Cortex of kidney (tissue), 1 donor: ENCODE results near the gene SLC12A7.

Experiments used
- DNase-seq: peaks from one replicate; lab custom pipeline; 2025; lab: John Stamatoyannopoulos, UW

The SLC12A7 gene

GRCh38 chr5:1050423-1051365, 61.2 kb downstream of the SLC12A7 start:
- DNase-seq, result no peak

GRCh38 chr5:1048861-1049838, 62.7 kb downstream of the SLC12A7 start:
- DNase-seq, result no peak

DNA sequence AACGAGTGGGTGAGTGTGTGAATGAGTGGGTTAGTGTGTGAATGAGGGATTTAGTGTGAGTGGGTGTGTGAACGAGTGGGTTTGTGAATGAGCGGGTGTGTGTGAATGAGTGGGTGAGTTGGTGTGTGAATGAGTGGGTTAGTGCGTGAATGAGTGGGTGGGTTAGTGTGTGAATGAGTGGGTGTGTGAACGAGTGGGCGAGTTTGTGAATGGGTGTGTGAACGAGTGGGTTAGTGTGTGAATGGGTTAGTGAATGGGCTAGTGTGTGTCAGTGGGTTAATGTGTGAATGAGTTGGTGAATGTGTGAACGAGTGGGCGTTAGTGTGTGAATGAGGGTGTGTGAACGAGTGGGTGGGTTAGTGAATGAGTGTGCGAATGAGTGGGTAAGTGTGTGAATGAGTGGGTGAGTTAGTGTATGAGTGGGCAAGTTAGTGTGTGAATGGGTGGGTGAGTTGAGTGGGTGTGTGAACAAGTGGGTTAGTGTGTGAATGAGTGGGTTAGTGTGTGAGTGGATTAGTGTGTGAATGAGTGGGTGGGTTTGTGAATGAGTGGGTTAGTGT, 63.6 kb downstream of the SLC12A7 start:
- DNase-seq, result no peak

GRCh38 chr5:1047332-1047965, 64.4 kb downstream of the SLC12A7 start:
- no peak for DNase-seq

DNA sequence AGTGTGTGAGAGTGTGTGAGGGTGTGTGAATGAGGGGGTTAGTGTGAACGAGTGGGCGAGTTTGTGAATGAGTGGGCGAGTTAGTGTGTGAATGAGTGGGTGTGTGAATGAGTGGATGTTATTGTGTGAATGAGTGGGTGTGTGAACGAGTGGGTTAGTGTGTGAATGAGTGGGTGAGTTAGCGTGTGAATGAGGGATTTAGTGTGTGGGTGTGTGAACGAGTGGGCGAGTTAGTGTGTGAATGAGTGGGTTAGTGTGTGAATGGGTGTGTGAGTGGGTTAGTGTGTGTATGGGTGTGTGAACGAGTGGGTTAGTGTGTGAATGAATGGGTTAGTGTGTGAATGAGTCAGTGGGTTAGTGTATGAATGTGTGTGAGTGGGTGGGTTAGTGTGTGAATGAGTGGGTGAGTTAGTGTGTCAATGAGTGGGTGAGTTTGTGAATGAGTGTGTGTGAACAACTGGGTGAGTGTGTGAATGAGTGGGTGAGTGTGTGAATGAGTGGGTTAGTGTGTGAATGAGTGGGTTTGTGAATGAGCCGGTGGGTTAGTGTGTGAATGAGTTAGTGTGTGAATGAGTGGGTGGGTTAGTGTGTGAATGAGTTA, 65.8 kb downstream of the SLC12A7 start:
- no peak for DNase-seq

GRCh38 chr5:1044117-1044516, 67.7 kb downstream of the SLC12A7 start:
- DNase-seq, result no peak

- no peak for DNase-seq
Measured at GRCh38 chr5:1043327-1043726, 68.5 kb downstream of the SLC12A7 start.

- no peak for DNase-seq
Measured at GRCh38 chr5:1042626-1043025, 69.2 kb downstream of the SLC12A7 start.

GRCh38 chr5:1041225-1042143, 70.4 kb downstream of the SLC12A7 start:
- no peak for DNase-seq

DNA sequence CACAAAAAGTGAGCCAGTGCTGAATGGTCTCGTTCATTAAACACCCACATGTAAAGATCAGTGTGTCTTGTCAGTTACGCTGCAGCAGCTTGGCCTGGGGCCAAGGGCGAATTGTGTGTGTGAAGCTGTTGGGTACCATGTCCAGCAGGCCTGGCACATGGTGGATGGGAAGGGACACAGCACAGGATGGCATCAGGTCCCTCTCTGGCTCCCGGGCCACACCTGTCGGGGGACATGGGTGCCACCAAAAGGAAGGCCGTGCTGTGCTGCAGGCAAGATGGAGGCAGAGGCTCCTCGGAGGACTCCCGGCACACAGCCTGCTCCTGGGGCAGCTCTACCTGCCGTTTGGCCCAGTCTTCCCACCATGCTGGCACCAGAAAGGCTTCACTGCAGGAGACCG, 71.3 kb downstream of the SLC12A7 start:
- DNase-seq, result no peak

DNA sequence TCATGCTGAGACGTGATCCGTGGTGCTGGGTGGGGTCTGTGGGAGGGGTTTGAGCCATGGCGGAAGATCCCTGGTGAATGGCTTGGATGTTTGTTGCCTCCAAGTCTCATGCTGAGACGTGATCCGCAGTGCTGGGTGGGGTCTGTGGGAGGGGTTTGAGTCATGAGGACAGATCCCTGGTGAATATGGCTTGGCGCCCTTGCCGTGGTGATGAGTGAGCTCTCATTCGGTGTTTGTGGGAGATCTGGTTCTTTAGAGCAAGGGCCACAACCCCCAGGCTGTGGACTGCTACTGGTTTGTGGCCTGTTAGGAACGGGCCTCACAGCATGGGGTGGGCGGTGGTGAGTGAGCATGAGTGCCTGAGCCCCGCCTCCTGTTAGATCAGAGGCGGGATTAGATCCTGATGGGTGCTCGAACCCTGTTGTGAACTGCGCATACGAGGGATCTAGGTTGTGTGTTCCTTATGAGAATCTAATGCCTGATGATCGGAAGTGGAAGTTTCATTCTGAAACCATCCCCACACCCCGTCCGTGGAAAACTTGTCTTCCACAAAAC, 72.1 kb downstream of the SLC12A7 start:
- DNase-seq, result no peak

GRCh38 chr5:1039210-1039548, 72.7 kb downstream of the SLC12A7 start:
- DNase-seq, result no peak

DNA sequence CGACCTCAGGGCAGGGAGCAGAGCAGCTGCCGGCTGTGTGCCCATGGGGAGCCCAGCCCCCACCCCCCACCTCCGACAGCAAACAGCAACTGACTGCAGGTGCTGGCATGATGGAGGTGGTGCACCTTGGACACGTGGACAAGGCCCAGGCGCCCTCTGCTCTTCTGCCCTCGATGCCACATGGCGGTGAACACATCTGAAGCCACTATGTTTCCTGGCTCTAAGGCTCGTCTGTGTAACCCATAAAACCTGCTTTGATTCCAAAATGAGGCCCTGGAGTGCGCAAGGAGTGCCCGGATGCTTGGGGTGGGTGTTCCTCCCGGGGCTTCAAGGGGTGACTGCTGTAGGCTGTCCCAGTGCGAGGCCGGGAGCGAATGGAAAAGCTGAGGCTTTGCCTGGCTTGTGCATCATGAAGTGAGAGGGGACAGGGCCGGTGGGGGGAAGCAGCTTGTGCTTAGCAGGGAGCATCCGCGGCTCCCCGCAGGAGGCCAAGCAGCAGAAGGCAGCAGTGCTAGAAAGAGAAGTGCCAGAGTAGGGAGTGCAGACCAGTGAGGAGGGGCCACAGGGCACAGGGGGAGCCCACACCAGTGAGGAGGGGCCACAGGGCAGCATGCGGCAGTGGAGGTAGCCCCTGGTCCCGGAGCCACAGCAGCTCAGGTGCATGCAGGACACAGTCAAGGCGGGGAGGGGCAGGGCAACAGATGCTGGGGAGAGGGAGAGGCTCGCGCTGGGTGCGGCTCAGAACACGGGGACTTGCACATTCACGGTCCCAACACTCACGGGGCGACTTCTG, 73.2 kb downstream of the SLC12A7 start:
- no peak for DNase-seq

- no peak for DNase-seq
Measured at GRCh38 chr5:1037671-1038416, 74.0 kb downstream of the SLC12A7 start.

DNA sequence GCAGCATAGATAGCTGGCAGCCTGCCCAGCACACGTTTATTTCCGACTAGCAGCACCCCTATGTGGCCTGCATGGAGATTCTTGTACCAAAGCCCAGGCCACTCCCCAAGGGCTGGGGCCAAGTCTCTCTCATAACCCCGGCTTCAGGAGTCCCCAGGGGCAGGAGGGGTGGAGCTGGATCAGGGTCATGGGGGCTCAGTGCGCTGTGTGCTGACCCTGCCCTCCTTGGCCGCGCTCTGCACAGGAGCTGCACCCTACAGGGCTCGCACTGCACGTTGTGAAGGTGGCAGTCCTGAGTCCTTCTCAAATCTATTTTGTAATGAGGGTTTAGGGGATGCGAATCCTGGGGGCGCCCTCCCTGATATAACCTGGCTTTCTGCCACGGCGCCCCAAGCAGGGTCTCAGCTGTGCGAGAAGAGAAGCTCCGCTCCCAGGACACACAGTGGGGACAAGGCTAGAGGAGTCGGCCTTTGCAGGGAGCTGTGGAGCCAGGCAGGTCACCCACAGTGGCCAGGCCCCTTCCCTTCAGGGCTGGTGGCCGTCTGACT, 74.7 kb downstream of the SLC12A7 start:
- DNase-seq, result no peak

- no peak for DNase-seq
Measured at GRCh38 chr5:1036504-1037122, 75.2 kb downstream of the SLC12A7 start.
